GM19395 (cell line): ENCODE measurements around the gene GRN.
A peak's percentile ranks its signal among the peaks of the same experiment; 100 is the strongest.
"Not testable (repeated sequence)": the region's sequence is repeated elsewhere in the genome, so short reads cannot be mapped to it uniquely, and the experiment has no call there.

Experiments
- ATAC-seq: cut with Tn5 transposase; IDR thresholded peaks from one replicate; pipeline ENCODE4 v1.9.1; 2021; ENCODE audit warnings: mild to moderate bottlenecking, moderate library complexity; ENCODE audit not compliant: unreplicated experiment

Gene GRN

GRCh38 chr17:44321246-44322120 lies 23.6 kb upstream of the GRN start:
- no peak for ATAC-seq

- no peak for ATAC-seq
Observed at GRCh38 chr17:44322236-44322895, 22.7 kb upstream of the GRN start.

GRCh38 chr17:44323359-44324091 lies 21.6 kb upstream of the GRN start:
- no peak for ATAC-seq

GRCh38 chr17:44324092-44324570 lies 21.0 kb upstream of the GRN start:
- ATAC-seq = no peak

- ATAC-seq = peak; percentile 51
Observed at GRCh38 chr17:44324571-44325275, 20.4 kb upstream of the GRN start, which contains the start of gene SLC25A39. TSS of gene SLC25A39 (minus strand) at chr17:44324823. CDS start at chr17:44323562, 1,261 bp downstream.

- peak; percentile 39 for ATAC-seq
Observed at GRCh38 chr17:44326861-44327444, 18.1 kb upstream of the GRN start.

GRCh38 chr17:44327715-44328449 lies 17.2 kb upstream of the GRN start:
- ATAC-seq = no peak

- not testable (repeated sequence) for ATAC-seq
Observed at GRCh38 chr17:44329516-44329915, 15.6 kb upstream of the GRN start.

GRCh38 chr17:44330263-44330662 lies 14.8 kb upstream of the GRN start:
- not testable (repeated sequence) for ATAC-seq

- no peak for ATAC-seq
Observed at GRCh38 chr17:44331249-44331760, 13.8 kb upstream of the GRN start.

GRCh38 chr17:44333371-44333770 lies 11.7 kb upstream of the GRN start:
- no peak for ATAC-seq

- ATAC-seq = no peak
Observed at GRCh38 chr17:44334315-44334714, 10.8 kb upstream of the GRN start.

GRCh38 chr17:44334727-44335126 lies 10.4 kb upstream of the GRN start:
- ATAC-seq = no peak

- ATAC-seq = no peak
Observed at GRCh38 chr17:44335564-44335963, 9.5 kb upstream of the GRN start.

GRCh38 chr17:44335968-44336367 lies 9.1 kb upstream of the GRN start:
- no peak for ATAC-seq

- no peak for ATAC-seq
Observed at GRCh38 chr17:44338702-44339101, 6.4 kb upstream of the GRN start.

- not testable (repeated sequence) for ATAC-seq
Observed at GRCh38 chr17:44340553-44340952, 4.5 kb upstream of the GRN start.

GRCh38 chr17:44343510-44344209 lies 1.4 kb upstream of the GRN start:
- ATAC-seq = no peak
